GM19467 (cell line): ENCODE measurements around the gene MEGF6.

Experiments
- ATAC-seq: cut with Tn5 transposase; IDR thresholded peaks from one replicate; pipeline ENCODE4 v1.9.1; 2021; ENCODE audit warnings: mild to moderate bottlenecking, moderate library complexity; ENCODE audit not compliant: unreplicated experiment

Gene MEGF6

DNA sequence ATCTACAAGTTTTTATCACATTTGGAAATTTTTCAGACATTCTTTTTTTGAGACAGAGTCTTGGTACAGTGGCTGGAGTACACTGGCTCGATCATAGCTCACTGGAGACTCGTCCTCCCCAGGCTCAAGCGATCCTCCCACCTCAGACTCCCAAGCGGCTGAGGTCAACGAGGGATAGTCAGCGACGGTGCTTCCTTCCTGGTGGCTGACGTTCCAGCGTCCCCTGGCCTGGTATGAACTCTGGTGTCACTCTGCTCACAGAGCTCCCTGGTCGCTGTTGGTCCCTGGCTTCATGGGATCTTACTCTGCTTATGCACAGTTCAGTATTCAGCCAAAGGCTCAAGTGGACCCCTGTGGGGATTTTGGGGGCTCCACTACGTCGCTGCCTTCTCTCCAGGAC is 160.3 kb downstream of the MEGF6 start:
- no peak for ATAC-seq

DNA sequence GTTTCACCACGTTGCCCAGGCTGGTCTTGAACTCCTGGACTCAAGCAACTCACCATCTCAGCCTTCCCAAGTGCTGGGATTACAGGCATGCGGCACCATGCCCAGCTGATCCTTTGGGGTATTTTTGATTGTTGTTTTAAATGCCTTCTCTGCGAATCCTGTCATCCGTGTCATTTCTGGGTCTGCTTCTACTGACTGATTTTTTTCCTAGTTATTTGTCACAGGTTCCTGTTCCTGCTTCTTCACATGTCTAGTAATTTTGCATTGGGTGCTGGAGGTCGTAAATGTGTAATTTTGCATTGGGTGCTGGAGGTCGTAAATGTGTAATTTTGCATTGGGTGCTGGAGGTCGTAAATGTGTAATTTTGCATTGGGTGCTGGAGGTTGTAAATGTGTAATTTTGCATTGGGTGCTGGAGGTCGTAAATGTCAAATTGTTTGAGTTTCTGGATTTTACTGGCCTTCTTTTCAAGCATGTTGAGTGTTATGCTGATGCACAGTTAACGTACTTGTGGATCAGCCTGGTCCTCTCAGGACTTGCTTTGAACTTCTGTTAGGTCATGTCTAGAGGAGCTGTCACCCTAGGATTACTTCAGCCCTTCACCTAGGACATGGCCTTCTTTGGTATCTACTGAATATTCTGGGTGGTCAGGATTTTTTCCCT is 161.0 kb downstream of the MEGF6 start:
- ATAC-seq, result no peak

DNA sequence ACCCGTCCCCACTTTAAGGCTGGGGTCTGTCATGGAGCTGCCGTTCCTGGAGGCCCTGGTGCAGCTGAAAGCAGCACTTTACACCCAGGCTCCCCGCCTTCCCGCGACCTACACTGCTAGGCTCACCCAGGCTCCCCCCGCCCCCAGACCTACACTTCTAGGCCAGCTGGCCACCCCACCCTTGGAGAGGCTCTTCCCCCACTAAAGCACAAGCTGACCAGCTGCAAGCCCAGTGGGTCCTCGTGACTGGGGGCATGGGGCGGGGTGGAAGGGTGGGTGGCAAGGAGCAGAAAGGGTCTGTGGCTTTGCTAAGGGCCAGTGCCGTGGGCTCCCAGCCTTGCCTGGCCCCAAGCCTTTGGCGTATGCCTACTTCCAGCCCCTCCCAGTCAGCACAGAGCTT is 166.6 kb downstream of the MEGF6 start:
- no peak for ATAC-seq

DNA sequence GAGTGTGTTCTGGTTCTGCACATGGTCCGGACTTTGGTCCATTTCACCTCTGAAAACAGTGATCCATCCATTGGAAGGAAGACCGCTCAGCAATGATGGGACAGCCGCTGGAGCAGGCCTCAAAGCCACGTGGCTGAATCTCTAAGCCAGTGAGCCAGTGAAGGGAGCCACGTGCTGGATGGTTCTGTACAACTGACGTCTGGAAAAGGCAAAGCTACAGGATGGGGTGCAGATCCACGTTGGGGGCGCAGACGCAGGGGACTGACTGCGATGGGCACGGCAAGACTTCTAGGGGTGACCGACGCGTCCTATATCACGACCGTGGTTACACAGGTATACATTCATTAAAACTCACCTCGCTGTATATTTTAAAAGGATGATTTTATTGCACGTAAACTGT is 167.0 kb downstream of the MEGF6 start:
- ATAC-seq, result no peak

DNA sequence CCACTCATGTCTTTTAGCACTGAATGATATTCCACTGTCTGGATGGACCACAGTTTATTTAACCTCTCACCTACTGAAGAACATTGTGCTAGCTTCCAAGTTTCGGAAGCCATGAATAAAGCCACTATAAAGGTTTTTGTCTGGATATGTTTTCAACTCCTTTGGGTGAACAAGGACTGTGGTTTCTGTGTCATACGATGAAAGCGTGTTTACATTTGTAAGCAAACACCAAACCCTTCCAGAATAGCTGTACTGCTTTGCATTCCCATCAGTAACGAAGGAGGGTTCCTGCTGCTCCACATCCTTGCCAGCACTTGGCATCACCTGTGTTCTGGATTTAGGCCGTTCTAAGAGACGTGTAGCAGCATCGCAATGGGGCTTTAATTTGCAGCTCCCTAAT is 167.5 kb downstream of the MEGF6 start:
- no peak for ATAC-seq

DNA sequence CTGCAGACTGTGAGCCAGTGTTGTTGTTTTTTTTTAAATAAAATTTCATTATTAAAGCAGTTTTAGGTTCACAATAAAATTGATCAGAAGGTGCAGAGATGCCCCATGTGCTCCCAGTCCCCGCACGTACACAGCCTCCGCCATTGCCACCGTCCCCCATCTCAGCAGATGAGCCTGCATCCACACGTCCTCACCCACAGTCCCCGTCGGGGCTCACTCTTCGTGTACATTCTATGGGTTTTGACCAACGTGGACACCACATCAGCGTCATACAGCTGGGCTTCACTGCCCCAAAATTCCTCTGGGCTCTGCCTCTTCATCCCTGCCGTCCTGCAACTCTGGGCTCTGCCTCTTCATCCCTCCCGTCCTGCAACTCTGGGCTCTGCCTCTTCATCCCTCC is 168.4 kb downstream of the MEGF6 start:
- no peak for ATAC-seq

DNA sequence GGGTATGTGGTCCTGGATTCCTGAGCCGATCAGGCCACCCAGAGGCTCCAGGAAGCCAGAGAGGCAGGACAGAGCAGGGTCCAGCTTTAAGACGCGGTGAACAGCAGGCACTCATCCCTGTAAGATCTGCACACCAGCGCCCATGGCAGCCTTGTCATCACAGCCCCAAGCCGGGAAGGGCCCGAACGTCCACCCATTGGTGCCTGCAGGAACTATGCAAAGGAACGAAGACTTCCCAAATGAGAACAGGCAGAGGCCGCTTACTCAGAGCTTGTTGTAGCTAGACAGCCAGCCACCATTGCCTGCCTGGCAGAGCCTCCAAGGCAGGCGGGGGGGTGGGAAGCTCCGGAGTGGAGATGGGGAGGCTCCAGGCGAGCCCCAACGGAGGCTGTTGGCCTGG is 169.0 kb downstream of the MEGF6 start:
- ATAC-seq, result no peak

DNA sequence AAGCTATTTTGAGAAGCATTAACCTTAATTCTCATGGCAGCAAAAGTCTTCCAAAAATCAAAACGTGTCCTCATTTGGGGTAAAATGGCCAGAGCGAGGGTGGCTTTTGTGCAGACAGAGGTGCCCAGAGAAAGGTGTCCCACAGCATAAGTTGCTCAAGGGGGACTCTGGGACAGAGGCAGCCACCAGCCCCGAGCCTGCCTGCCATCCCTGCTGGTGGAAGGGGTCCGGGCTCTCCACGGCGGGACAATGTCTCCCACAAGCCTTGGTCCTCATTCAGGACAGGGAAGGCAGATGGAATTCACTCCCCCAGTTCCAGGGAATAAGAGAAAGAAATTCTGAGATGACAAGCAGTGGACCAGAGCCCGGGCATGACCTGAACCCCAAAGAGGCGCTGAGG is 169.4 kb downstream of the MEGF6 start:
- ATAC-seq, result no peak

DNA sequence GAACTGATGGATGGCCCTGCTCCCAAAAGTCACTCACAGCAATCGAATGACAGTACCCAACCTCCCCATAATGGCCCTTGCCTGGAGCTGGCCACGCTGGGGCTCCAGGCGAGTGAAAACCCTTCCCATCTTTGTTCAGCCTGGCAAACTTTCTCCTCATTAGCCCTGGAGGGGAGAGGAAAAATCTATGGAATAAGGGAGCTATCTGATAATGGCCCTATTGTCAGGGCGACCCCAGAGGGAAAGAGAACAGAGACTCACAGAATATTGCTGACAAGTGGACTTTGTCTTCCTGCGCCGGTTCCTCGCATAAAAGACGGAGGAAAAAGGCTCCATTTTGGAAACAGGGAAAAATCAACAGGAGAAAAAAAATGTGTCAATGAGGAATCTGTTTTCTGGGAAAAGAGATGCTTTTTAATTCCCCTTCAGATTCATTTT is 169.9 kb downstream of the MEGF6 start:
- ATAC-seq, result no peak

DNA sequence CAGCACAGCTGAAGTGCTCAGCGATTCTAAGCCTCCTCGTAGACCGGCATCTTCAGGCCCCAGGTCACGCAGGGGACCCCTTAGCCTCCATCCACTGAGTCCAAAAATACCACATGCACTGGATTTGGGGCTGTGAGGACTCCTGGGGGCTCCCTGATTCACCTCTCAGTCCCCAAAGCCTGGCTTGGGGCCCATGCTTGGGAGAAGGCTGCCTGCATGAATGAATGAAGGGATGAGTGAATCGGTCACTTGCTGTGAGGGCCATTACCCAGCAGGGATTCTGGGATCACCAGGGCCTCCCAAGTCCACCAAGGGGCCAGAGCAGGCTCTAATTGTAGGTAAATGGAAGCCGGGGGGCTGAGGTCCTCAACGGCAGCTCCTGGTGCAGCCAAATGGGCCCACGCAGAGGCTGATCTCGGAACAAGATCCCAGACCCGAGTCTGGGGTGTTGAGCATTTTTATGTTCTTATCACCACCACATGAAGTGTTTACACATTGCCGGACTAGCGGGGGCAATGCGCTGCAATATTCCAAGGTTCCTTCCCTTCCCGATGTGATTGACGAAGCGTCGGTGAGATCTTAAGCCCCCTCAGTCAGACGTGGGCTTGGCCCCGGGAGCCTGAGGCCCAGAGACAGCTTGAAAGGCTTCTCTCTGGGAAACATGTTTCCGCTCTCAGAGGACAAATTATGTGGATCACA is 170.4 kb downstream of the MEGF6 start:
- ATAC-seq, result no peak

DNA sequence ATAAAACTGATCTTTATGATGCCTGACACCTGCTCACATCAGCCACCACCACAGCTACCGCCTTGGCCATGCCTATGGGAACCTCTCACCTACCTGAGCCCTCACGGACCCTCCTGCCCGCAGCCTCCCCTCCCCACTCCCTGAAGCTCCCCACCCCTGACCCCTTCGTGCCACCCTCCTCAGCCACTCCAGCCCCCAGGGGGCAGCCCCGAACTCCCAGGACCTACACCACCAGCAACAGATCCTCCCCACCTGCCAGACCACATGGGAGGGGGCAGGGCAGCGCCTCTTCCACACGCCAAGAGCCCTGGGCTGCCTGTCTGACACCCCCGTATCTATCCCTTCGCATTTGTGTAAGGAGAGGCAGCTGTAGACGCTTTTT is 171.0 kb downstream of the MEGF6 start:
- no peak for ATAC-seq
